Effector CD4-positive, alpha-beta T cell (primary cell): ENCODE measurements around the gene ZNF417.
"Not testable (repeated sequence)": the region's sequence is repeated elsewhere in the genome, so short reads cannot be mapped to it uniquely, and the experiment has no call there.

Source experiments
- DNase-seq: peaks from one replicate; pipeline ENCODE4 v3.0.0-alpha.2; 2020

ZNF417 gene

GRCh38 chr19:57887195-57887941 is 29.0 kb downstream of the ZNF417 start:
- DNase-seq: no peak

GRCh38 chr19:57886046-57886445 is 30.3 kb downstream of the ZNF417 start:
- DNase-seq: no peak

- not testable (repeated sequence) for DNase-seq
These were observed 42.3 kb downstream of the ZNF417 start for GRCh38 chr19:57873883-57874799.

- no peak for DNase-seq
These were observed 43.9 kb downstream of the ZNF417 start for GRCh38 chr19:57872450-57872849.

GRCh38 chr19:57870225-57870624 is 46.2 kb downstream of the ZNF417 start:
- no peak for DNase-seq

- DNase-seq: not testable (repeated sequence)
These were observed 46.7 kb downstream of the ZNF417 start for GRCh38 chr19:57869655-57870054.

- no peak for DNase-seq
These were observed 48.4 kb downstream of the ZNF417 start for GRCh38 chr19:57867868-57868492.
